CD8-positive, alpha-beta memory T cell (primary cell): Measurements from ENCODE around the gene TRIM24. TPM values are rescaled to one million over a fixed set of nuclear protein-coding genes. Genes with fewer than 3 reads are reported as not detected.
A peak's percentile ranks its signal among the peaks of the same experiment; 100 is the strongest.
"Not testable (repeated sequence)": the region's sequence is repeated elsewhere in the genome, so short reads cannot be mapped to it uniquely, and the experiment has no call there.

Experiments
- CTCF ChIA-PET: fragments of 350-600 bp; sonication (Branson Sonifier 250); formaldehyde crosslinking; loops from one replicate; lab custom pipeline; 2021; ENCODE audit warnings: antibody characterized with exemption; lab: Charles Lee
- POLR2A ChIA-PET: fragments of 350-600 bp; sonication (Branson Sonifier 250); formaldehyde crosslinking; loops from one replicate; lab custom pipeline; 2021; ENCODE audit warnings: antibody characterized with exemption; lab: Charles Lee
- DNase-seq, 5 donors: peaks; one replicate each; pipeline versions ENCODE4 v3.0.0 to v3.0.0-alpha.2; 2020 to 2022; ENCODE audit warnings: mixed read lengths in 1 of 5
- H3K27ac ChIP-seq: one replicate; pipeline ENCODE4 v1.7.0; 2013; ENCODE audit warnings: low read depth, mild to moderate bottlenecking, low read length, moderate library complexity
- H3K27me3 ChIP-seq: 2 replicates; pipeline ENCODE4 v1.7.0; 2013; ENCODE audit warnings: low read length, mild to moderate bottlenecking; ENCODE audit not compliant: insufficient read depth, poor library complexity, severe bottlenecking
- H3K36me3 ChIP-seq: 2 replicates; pipeline ENCODE4 v1.7.0; 2013; ENCODE audit warnings: mild to moderate bottlenecking, low read length, moderate library complexity; ENCODE audit not compliant: insufficient read depth
- H3K4me1 ChIP-seq: 2 replicates; pipeline ENCODE4 v1.7.0; 2013; ENCODE audit warnings: mild to moderate bottlenecking, low read length, moderate library complexity; ENCODE audit not compliant: insufficient read depth
- H3K4me3 ChIP-seq: 2 replicates; pipeline ENCODE4 v1.7.0; 2013; ENCODE audit warnings: mild to moderate bottlenecking, low read length
- H3K9me3 ChIP-seq: 2 replicates; pipeline ENCODE4 v1.7.0; 2013; ENCODE audit warnings: mild to moderate bottlenecking, low read length
- H3K27ac Mint-ChIP-seq, 8 donors: one replicate each; pipeline ENCODE4 v1.8.0; 2020 to 2021; ENCODE audit warnings: mixed read lengths in 8 of 8, mild to moderate bottlenecking in 6 of 8, inconsistent platforms in 3 of 8, moderate library complexity in 3 of 8
- H3K27me3 Mint-ChIP-seq, 2 donors: one replicate each; pipeline ENCODE4 v1.8.0; 2020 to 2021; ENCODE audit warnings: mixed read lengths in 2 of 2, mild to moderate bottlenecking in 1 of 2, moderate library complexity in 1 of 2
- H3K36me3 Mint-ChIP-seq, 3 donors: one replicate each; pipeline ENCODE4 v1.8.0; 2020 to 2021; ENCODE audit warnings: mixed read lengths in 3 of 3, inconsistent platforms in 1 of 3, mild to moderate bottlenecking in 1 of 3
- H3K4me1 Mint-ChIP-seq, 3 donors: one replicate each; pipeline ENCODE4 v1.8.0; 2020 to 2021; ENCODE audit warnings: mixed read lengths in 3 of 3, inconsistent platforms in 1 of 3, mild to moderate bottlenecking in 1 of 3
- H3K4me3 Mint-ChIP-seq, 7 donors: one replicate each; pipeline ENCODE4 v1.8.0; 2020 to 2021; ENCODE audit warnings: mixed read lengths in 7 of 7, mild to moderate bottlenecking in 6 of 7, moderate library complexity in 4 of 7, inconsistent platforms in 2 of 7
- H3K9me3 Mint-ChIP-seq, 5 donors: one replicate each; pipeline ENCODE4 v1.8.0; 2020 to 2022; ENCODE audit warnings: mixed read lengths in 5 of 5, mild to moderate bottlenecking in 3 of 5, moderate library complexity in 2 of 5, inconsistent platforms in 1 of 5
- polyA plus RNA-seq: library from polyadenylated mRNA; unstranded; fragments of 300-500 nt; fragmentation: Illumina TruSeq; gene quantifications from one replicate; pipeline ENCODE4 v1.2.3, GENCODE V29; 2021
- total RNA-seq, 2 experiments: library from RNA; stranded (reverse); gene quantifications; one replicate each; pipeline ENCODE4 v1.2.3, GENCODE V29; 2021

TRIM24 gene
- total and polyA plus RNA-seq, 3 experiments from 2014 or later = 8.4 to 16.3 (median 15.2) TPM

- peaks cover 11 to 26% (median 13%) of the 10 kb centered on the region in 3 donors for H3K36me3 Mint-ChIP-seq
- H3K27ac ChIP-seq = no peak overlapping the region
- H3K27me3 Mint-ChIP-seq = peaks cover 0 to 2% of the 10 kb centered on the region in 2 donors
- ChIA-PET POLR2A (no interaction called here), CTCF (no interaction called here)
- H3K27ac Mint-ChIP-seq = peak overlapping the region in 2 of 8 donors; percentile 22 to 27
- H3K9me3 ChIP-seq = no peaks in the 10 kb centered on the region
- no peaks in the 10 kb centered on the region for H3K4me1 ChIP-seq
- H3K36me3 ChIP-seq = no peaks in the 10 kb centered on the region
- no peak for DNase-seq
- peaks cover 66 to 89% (median 86%) of the 10 kb centered on the region in 3 donors for H3K4me1 Mint-ChIP-seq
- H3K4me3 Mint-ChIP-seq = peak overlapping the region in 1 of 7 donors; percentile 11
- H3K9me3 Mint-ChIP-seq = peaks cover 0 to 4% (median 0%) of the 10 kb centered on the region in 5 donors
- H3K27me3 ChIP-seq = no peaks in the 10 kb centered on the region
- no peak overlapping the region for H3K4me3 ChIP-seq
Observed at GRCh38 chr7:138492423-138492822, 32.4 kb downstream of the TRIM24 start.

DNA sequence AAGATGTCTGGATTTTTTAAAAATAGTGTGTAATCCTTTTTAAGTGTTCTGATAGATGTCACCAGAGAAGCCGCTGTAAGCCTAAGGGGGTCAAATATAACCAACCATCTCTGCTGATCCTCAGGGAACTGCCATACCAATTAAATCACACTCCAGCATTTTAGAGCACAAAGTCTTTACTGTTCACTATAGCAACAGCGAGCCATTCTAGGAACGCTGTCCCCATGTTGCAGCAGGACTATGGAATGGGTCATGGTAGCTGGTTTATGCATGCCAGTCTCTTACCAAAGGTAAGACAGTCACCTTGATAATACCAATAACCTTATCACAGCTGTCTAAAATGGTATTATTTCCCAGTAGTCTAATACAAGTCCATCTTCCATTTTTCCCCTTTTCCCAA is 33.5 kb downstream of the TRIM24 start:
- peaks cover 57 to 79% (median 75%) of the 10 kb centered on the region in 3 donors for H3K4me1 Mint-ChIP-seq

GRCh38 chr7:138495485-138495884 is 35.4 kb downstream of the TRIM24 start:
- Mint-ChIP-seq H3K36me3 (peaks cover 9 to 26% (median 26%) of the 10 kb centered on the region in 3 donors), H3K27ac (peak overlapping the region in 1 of 8 donors; percentile 71), H3K4me1 (peaks cover 50 to 76% (median 70%) of the 10 kb centered on the region in 3 donors), H3K9me3 (peaks cover 0 to 4% (median 0%) of the 10 kb centered on the region in 5 donors), H3K27me3 (no peaks in the 10 kb centered on the region), H3K4me3 (peak overlapping the region in 1 of 7 donors; percentile 37)
- POLR2A ChIA-PET = no interaction called here
- CTCF ChIA-PET = no interaction called here
- no peak for DNase-seq
- Histone ChIP-seq H3K9me3 (no peaks in the 10 kb centered on the region), H3K27ac (no peak overlapping the region), H3K4me3 (no peak overlapping the region), H3K4me1 (no peaks in the 10 kb centered on the region), H3K27me3 (no peaks in the 10 kb centered on the region), H3K36me3 (no peaks in the 10 kb centered on the region)

More for the DNA sequence above, 33.5 kb downstream of the TRIM24 start:
- ChIA-PET CTCF (no interaction called here), POLR2A (no interaction called here)
- no peak for DNase-seq
- Histone ChIP-seq H3K4me1 (no peaks in the 10 kb centered on the region), H3K27me3 (no peaks in the 10 kb centered on the region), H3K4me3 (no peak overlapping the region), H3K36me3 (no peaks in the 10 kb centered on the region), H3K9me3 (no peaks in the 10 kb centered on the region), H3K27ac (no peak overlapping the region)
- Mint-ChIP-seq H3K36me3 (peaks cover 7 to 28% (median 13%) of the 10 kb centered on the region in 3 donors), H3K27me3 (no peaks in the 10 kb centered on the region), H3K4me3 (no peak overlapping the region), H3K27ac (no peak overlapping the region), H3K9me3 (peaks cover 0 to 4% (median 0%) of the 10 kb centered on the region in 5 donors)

- H3K4me1 Mint-ChIP-seq = peaks cover 38 to 64% (median 58%) of the 10 kb centered on the region in 3 donors
- H3K27me3 Mint-ChIP-seq = no peaks in the 10 kb centered on the region
- H3K36me3 Mint-ChIP-seq = peaks cover 4 to 24% (median 18%) of the 10 kb centered on the region in 3 donors
- Histone ChIP-seq H3K9me3 (no peaks in the 10 kb centered on the region), H3K4me3 (no peak overlapping the region), H3K27ac (no peak overlapping the region), H3K36me3 (no peaks in the 10 kb centered on the region), H3K27me3 (no peaks in the 10 kb centered on the region), H3K4me1 (no peaks in the 10 kb centered on the region)
- peak overlapping the region in 1 of 7 donors; percentile 57 for H3K4me3 Mint-ChIP-seq
- no peak for DNase-seq
- CTCF ChIA-PET = no interaction called here
- H3K9me3 Mint-ChIP-seq = peaks cover 0 to 4% (median 0%) of the 10 kb centered on the region in 5 donors
- POLR2A ChIA-PET = no interaction called here
- H3K27ac Mint-ChIP-seq = no peak overlapping the region
Observed at GRCh38 chr7:138499340-138499739, 39.3 kb downstream of the TRIM24 start.

GRCh38 chr7:138500303-138500702 is 40.2 kb downstream of the TRIM24 start:
- H3K27ac Mint-ChIP-seq, H3K36me3 ChIP-seq, H3K4me3 Mint-ChIP-seq, H3K9me3 Mint-ChIP-seq, POLR2A ChIA-PET, H3K4me3 ChIP-seq, H3K27ac ChIP-seq, H3K4me1 ChIP-seq, H3K27me3 ChIP-seq, DNase-seq, CTCF ChIA-PET, H3K27me3 Mint-ChIP-seq, H3K9me3 ChIP-seq: not testable (repeated sequence)
- Mint-ChIP-seq H3K36me3 (peaks cover 9 to 29% (median 24%) of the 10 kb centered on the region in 3 donors), H3K4me1 (peaks cover 34 to 57% (median 50%) of the 10 kb centered on the region in 3 donors)

DNA sequence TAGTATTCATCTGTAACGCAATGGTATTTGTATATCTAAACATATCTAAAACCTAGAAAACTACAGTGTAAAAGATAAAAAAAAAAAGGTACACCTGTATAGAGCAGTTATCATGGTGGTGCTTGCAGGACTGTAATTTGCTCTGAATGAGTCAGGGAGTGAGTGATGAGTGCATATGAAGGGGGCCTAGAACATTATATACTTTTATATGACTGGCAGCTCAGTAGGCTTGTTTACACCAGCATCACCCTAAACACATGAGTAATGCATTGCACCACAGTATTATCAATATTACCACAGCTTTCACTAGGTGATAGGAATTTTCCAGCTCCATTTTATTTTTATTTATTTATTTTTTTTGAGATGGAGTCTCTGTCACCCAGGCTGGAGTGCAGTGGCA is 40.8 kb downstream of the TRIM24 start:
- peaks cover 9 to 35% (median 30%) of the 10 kb centered on the region in 3 donors for H3K36me3 Mint-ChIP-seq
- H3K27me3 Mint-ChIP-seq = no peaks in the 10 kb centered on the region
- H3K36me3 ChIP-seq = no peaks in the 10 kb centered on the region
- H3K4me3 ChIP-seq = no peak overlapping the region
- POLR2A ChIA-PET = no interaction called here
- no peaks in the 10 kb centered on the region for H3K4me1 ChIP-seq
- no peaks in the 10 kb centered on the region for H3K9me3 ChIP-seq
- no peak overlapping the region for H3K27ac ChIP-seq
- peaks cover 0 to 4% (median 0%) of the 10 kb centered on the region in 5 donors for H3K9me3 Mint-ChIP-seq
- peaks cover 30 to 56% (median 44%) of the 10 kb centered on the region in 3 donors for H3K4me1 Mint-ChIP-seq
- no peak for DNase-seq
- no peak overlapping the region for H3K4me3 Mint-ChIP-seq
- CTCF ChIA-PET = no interaction called here
- no peaks in the 10 kb centered on the region for H3K27me3 ChIP-seq
- no peak overlapping the region for H3K27ac Mint-ChIP-seq

DNA sequence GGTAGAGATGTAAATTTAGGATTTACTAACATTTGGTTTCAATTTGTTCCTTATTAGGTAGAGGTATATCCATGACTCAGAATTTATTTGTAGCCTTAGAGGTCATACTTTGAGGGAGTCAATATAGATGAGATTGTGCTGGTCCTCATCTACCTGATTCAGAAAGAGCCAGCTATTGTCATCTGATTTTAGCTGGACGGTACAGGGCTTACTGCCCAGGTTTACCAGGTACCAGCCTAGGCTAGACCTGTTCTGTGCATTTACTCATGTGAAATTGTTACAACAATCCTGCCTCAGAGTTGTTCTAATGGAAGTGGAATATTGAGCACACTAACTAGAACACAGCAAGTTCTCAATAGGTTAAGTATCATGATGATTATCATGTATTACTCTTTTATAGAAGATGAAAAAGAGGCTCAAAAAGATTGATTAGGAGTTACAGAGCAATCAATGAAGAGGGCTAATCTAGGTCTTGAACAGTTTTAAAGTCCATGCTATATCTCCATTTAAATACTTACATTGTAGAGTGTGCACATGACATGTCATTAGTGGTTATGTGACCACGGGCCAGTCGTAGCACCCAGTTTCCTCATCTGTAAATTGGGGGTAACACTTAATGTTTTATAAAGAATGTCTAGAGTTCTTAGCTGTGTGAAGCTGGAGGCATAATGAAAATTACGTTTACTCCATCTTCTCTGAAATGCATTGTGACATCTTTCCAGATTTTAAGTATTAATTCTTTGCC is 42.1 kb downstream of the TRIM24 start:
- Mint-ChIP-seq H3K27me3 (no peaks in the 10 kb centered on the region), H3K27ac (peak overlapping the region in 2 of 8 donors; percentile 2 to 61), H3K4me3 (no peak overlapping the region), H3K4me1 (peaks cover 32 to 54% (median 40%) of the 10 kb centered on the region in 3 donors), H3K36me3 (peaks cover 15 to 44% (median 39%) of the 10 kb centered on the region in 3 donors), H3K9me3 (peaks cover 0 to 4% (median 0%) of the 10 kb centered on the region in 5 donors)
- no peaks in the 10 kb centered on the region for H3K9me3 ChIP-seq
- H3K36me3 ChIP-seq = no peaks in the 10 kb centered on the region
- H3K4me3 ChIP-seq = no peak overlapping the region
- CTCF ChIA-PET = no interaction called here
- DNase-seq = no peak
- H3K27ac ChIP-seq = no peak overlapping the region
- POLR2A ChIA-PET = no interaction called here
- no peaks in the 10 kb centered on the region for H3K27me3 ChIP-seq
- H3K4me1 ChIP-seq = no peaks in the 10 kb centered on the region

DNA sequence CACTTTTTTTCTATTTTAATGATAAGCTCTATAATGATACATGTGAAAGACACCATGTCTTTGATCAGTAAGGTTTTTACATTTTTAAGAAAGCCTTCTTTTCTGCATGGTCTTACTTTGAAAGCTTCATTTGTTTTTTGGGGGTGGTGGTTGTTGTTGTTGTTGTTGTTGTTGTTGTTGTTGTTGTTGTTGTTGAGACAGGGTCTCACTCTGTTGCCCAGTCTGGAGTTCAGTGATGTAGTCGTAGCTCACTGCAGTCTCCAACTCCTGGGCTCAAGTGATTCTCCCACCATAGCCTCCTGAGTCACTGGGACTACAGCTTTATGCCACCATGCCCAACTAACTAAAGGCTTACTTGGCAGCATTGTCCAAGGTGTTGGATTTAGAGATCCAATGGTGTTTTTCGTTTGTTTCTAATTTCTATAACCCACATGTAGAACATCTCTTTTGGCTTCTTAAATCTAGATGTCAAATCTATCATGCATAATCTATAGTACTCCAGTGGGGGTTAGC is 45.4 kb downstream of the TRIM24 start:
- no peaks in the 10 kb centered on the region for H3K9me3 ChIP-seq
- peaks cover 13 to 44% (median 40%) of the 10 kb centered on the region in 3 donors for H3K36me3 Mint-ChIP-seq
- no peak overlapping the region for H3K4me3 ChIP-seq
- no peaks in the 10 kb centered on the region for H3K27me3 ChIP-seq
- H3K36me3 ChIP-seq = no peaks in the 10 kb centered on the region
- H3K27ac ChIP-seq = no peak overlapping the region
- H3K9me3 Mint-ChIP-seq = no peaks in the 10 kb centered on the region
- peaks cover 31 to 45% (median 43%) of the 10 kb centered on the region in 3 donors for H3K4me1 Mint-ChIP-seq
- POLR2A ChIA-PET = no interaction called here
- H3K27ac Mint-ChIP-seq = peak overlapping the region in 1 of 8 donors; percentile 59
- no peak for DNase-seq
- no peaks in the 10 kb centered on the region for H3K27me3 Mint-ChIP-seq
- no peaks in the 10 kb centered on the region for H3K4me1 ChIP-seq
- H3K4me3 Mint-ChIP-seq = no peak overlapping the region
- CTCF ChIA-PET = interaction anchor here (1.2 kb wide), 1 partner anchor 43 kb away, joined by 3 read pairs; no protein-coding TSS in a partner anchor
